WTC11 (cell line): Measurements from ENCODE around the gene TGDS. TPM values are rescaled to one million over a fixed set of nuclear protein-coding genes. Genes with fewer than 3 reads are reported as not detected.

Experiments used
- total RNA-seq: library from RNA; stranded (reverse); gene quantifications from 3 replicates; pipeline ENCODE4 v1.2.3, GENCODE V29; 2021

The TGDS gene
- total RNA-seq, 1 experiment from 2014 or later: 12.5 TPM

Other genes with a start within 250 kb of the TGDS start
- not detected in 3 replicates for gene DCT, start 116.5 kb downstream of the TGDS start, total RNA-seq
- gene GPR180, start 5.7 kb upstream of the TGDS start, total RNA-seq: 4.5 to 5.0 TPM (median 5.0 TPM) in 3 replicates
- gene SOX21, start 116.4 kb upstream of the TGDS start, total RNA-seq: 6.4 to 11.4 TPM (median 6.4 TPM) in 3 replicates